BLaER1 treated with 17β-estradiol and CSF1 and Interleukin-3, amounts not matched to agents 10 nM and 100 nM (cell line): ENCODE measurements around the gene CIART.
A peak's percentile ranks its signal among the peaks of the same experiment; 100 is the strongest.
"Not testable (repeated sequence)": the region's sequence is repeated elsewhere in the genome, so short reads cannot be mapped to it uniquely, and the experiment has no call there.

Experiments used
- H3K27ac ChIP-seq, 11 experiments: shearing (Covaris generic); formaldehyde crosslinking; 2 replicates each; pipeline ENCODE4 v1.8.1; 2022
- H3K27me3 ChIP-seq, 11 experiments: shearing (Covaris generic); formaldehyde crosslinking; 2 replicates each; pipeline ENCODE4 v1.8.1; 2022
- H3K36me3 ChIP-seq, 11 experiments: shearing (Covaris generic); formaldehyde crosslinking; 2 replicates each; pipeline ENCODE4 v1.8.1; 2022
- H3K4me1 ChIP-seq, 10 experiments: shearing (Covaris generic); formaldehyde crosslinking; 2 replicates each; pipeline ENCODE4 v1.8.1; 2022
- H3K4me2 ChIP-seq, 11 experiments: shearing (Covaris generic); formaldehyde crosslinking; 2 replicates each; pipeline ENCODE4 v1.8.1; 2022
- H3K4me3 ChIP-seq, 10 experiments: shearing (Covaris generic); formaldehyde crosslinking; 2 replicates each; pipeline ENCODE4 v1.8.1; 2022
- H3K9ac ChIP-seq, 11 experiments: shearing (Covaris generic); formaldehyde crosslinking; 2 replicates each; pipeline ENCODE4 v1.8.1; 2022
- H3K9me3 ChIP-seq, 11 experiments: shearing (Covaris generic); formaldehyde crosslinking; replicated peaks in 1 of 11; 2 replicates each; pipeline ENCODE4 v1.8.1; 2022
- H4K20me1 ChIP-seq, 11 experiments: shearing (Covaris generic); formaldehyde crosslinking; 2 replicates each; pipeline ENCODE4 v1.8.1; 2022
- Cebpa-rat ChIP-seq, 11 experiments: shearing (Covaris generic); IDR thresholded peaks; 2 replicates each; pipeline ENCODE4 v1.8.1; 2022

CIART gene

DNA sequence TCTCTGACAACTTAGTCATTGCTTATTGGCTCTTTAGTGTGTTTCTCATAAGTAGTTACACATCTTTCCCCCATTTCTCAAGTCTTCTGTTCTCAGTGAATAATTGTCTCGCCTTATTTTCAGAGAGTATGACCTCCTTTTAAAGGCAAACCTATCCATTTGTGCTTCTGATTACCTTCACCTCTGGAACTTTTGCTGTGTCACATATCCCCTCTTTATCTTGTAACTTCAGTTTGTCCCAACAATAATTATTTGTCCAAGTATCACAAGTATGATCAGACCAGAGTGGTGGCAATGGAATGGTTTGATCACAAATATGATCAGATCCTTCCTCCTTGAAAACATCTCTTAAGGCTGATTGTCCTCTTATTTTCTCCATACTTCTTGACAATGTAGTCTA lies 6.0 kb downstream of the CIART start:
- Histone ChIP-seq H3K27ac (no peak overlapping the region), H3K4me2 (no peak overlapping the region), H3K9me3 (no peaks in the 10 kb centered on the region), H3K9ac (no peak overlapping the region), H3K36me3 (no peaks in the 10 kb centered on the region), H3K4me1 (peaks cover 5 to 10% (median 8%) of the 10 kb centered on the region in 10 experiments), H3K4me3 (no peak overlapping the region), H4K20me1 (no peaks in the 10 kb centered on the region), H3K27me3 (no peaks in the 10 kb centered on the region)
- TF ChIP-seq Cebpa-rat (IDR thresholded peaks at IDR 0.05): no peak

DNA sequence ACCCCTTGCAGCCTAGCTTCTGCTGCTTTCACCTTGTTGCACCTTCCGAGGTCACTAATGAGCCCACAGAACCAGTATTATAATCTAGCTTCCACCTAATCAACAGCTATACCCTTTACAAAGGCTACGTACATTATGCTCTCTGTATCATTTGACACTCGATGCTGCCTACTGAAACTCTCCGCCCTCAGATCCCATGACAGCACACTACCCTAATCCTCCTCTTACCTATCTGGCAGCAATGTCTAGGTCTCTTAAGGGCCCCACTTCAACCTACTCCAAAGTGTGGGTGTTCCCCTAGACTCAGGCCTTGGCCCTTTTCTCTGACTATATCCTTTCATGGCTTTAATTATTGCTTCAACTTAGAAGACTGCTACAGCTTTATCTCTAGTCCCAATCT lies 6.5 kb downstream of the CIART start:
- Histone ChIP-seq H3K9me3 (no peaks in the 10 kb centered on the region), H3K9ac (no peak overlapping the region), H3K27ac (no peak overlapping the region), H3K36me3 (no peaks in the 10 kb centered on the region), H3K27me3 (no peaks in the 10 kb centered on the region), H3K4me2 (no peak overlapping the region), H3K4me1 (peaks cover 5 to 12% (median 9%) of the 10 kb centered on the region in 10 experiments), H3K4me3 (no peak overlapping the region), H4K20me1 (no peaks in the 10 kb centered on the region)
- TF ChIP-seq Cebpa-rat (IDR thresholded peaks at IDR 0.05): no peak

DNA sequence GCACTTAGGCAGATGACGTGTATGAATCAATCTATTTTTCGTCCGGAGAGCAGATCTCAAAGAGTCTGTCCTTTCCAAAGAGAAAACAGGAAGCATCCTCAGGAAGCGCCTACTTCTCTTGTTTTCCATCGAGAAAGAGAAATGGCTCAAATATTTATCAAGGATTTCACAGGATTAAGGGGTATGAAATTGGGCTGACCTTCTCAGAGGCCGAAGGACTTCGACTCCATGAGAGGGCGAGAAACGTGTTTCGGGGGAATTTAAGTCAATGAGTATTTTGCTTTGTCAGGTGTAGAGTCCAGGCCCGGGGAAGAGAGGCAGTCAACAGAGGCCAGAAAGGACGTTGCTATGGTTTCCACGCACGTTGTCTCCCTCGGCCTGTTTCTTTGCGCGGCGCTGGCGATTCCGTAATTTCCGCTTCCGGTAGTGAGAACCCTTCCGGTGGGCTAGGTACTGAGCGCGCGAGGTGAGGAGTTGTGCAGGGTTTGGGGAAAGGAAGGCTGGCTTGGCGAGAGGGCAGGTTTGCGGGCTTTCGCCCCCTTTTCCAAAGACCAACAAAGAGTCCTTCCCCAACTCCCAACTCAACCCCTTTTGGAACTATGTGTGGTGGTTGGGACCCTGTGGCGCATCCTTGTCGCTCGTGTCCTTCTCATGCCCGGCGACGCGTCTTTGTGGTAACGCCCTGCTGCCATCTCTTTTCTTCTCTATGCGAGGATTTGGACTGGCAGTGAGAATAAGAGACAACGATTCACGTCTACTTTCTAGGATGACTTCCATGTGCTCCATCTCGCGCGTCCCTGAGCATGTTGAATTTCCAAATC lies 11.3 kb downstream of the CIART start, which contains the start of gene MRPS21:
Gene MRPS21 (plus strand): TSS at position 429 of the 821 bp plus-strand sequence. CDS start 506 bp downstream, outside the sequence.
- Histone ChIP-seq H3K4me1 (peaks cover 26 to 35% (median 31%) of the 10 kb centered on the region in 10 experiments), H3K9ac (peak within 1 kb of the TSS; percentile 73 to 86 (median 80)), H3K27me3 (no peaks in the 10 kb centered on the region), H3K4me2 (peak within 1 kb of the TSS; percentile 80 to 94 (median 90)), H3K36me3 (peaks cover 12 to 40% (median 32%) of the 10 kb centered on the region in 11 experiments), H3K9me3 (no peaks in the 10 kb centered on the region), H3K4me3 (peak within 1 kb of the TSS; percentile 68 to 83 (median 72)), H4K20me1 (peaks cover 0 to 9% (median 0%) of the 10 kb centered on the region in 11 experiments; a peak in 2 of 22 replicates), H3K27ac (peak within 1 kb of the TSS; percentile 75 to 95 (median 82))
- TF ChIP-seq Cebpa-rat (IDR thresholded peaks at IDR 0.05): no peak; a peak in 2 of 22 replicates

DNA sequence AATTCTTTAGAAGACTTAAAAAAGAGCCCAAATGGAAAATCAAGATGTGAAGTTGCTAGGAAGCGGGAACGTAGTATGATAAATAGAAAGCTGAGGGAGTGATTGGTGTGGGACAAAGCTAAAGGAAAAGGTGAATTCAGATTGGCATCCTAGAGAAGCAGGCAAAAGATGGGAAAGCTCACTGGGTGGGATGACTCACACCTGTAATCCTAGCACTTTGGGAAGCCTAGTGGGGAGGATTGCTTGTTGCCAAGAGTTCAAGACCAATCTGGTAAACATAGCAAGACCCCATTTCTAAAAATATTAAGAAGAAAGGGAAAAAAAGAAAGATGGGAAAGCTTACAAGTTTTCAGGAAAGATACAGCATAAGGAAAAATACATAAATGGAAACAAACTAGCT lies 13.1 kb downstream of the CIART start:
- TF ChIP-seq Cebpa-rat (IDR thresholded peaks at IDR 0.05): no peak
- peaks cover 0 to 9% (median 0%) of the 10 kb centered on the region in 11 experiments; a peak in 2 of 22 replicates for H4K20me1 ChIP-seq
- 0 out of 22 replicates have a peak overlapping the region, but pooled peaks of 2 of the 11 experiments have one; percentile 17 to 38 for H3K9ac ChIP-seq
- H3K27me3 ChIP-seq: no peaks in the 10 kb centered on the region
- peaks cover 26 to 35% (median 31%) of the 10 kb centered on the region in 10 experiments for H3K4me1 ChIP-seq
- H3K4me3 ChIP-seq: no peak overlapping the region
- peak overlapping the region; percentile 13 to 94 (median 86); a peak in 13 of 22 replicates for H3K4me2 ChIP-seq
- H3K9me3 ChIP-seq: no peaks in the 10 kb centered on the region
- H3K27ac ChIP-seq: no peak overlapping the region
- H3K36me3 ChIP-seq: peaks cover 30 to 58% (median 50%) of the 10 kb centered on the region in 11 experiments

DNA sequence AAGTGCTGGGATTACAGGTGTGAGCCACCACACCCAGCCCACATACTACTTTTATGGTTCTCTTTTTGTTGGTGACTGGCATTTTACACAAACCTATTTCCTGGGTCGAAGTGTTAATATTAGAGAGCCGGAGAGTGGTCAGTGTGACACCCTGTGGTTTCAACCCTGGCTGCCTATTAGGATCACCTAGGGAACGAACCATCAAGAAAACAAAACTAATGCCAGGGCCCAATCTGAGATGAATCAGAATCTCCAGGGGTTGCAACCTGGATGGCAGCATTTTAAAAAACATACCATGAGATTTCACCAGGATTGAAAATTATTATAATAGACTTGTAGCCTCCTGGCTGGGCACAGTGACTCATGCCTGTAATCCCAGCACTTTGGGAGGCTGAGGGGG lies 17.4 kb downstream of the CIART start:
- peaks cover 0 to 9% (median 0%) of the 10 kb centered on the region in 11 experiments; a peak in 3 of 22 replicates for H4K20me1 ChIP-seq
- H3K4me2 ChIP-seq: no peak overlapping the region
- H3K4me1 ChIP-seq: peaks cover 9 to 21% (median 15%) of the 10 kb centered on the region in 10 experiments; a peak in 19 of 20 replicates
- H3K9ac ChIP-seq: no peak overlapping the region
- H3K9me3 ChIP-seq: no peaks in the 10 kb centered on the region
- H3K36me3 ChIP-seq: peaks cover 70 to 100% (median 88%) of the 10 kb centered on the region in 11 experiments
- H3K27me3 ChIP-seq: no peaks in the 10 kb centered on the region
- no peak overlapping the region for H3K4me3 ChIP-seq
- no peak for TF ChIP-seq Cebpa-rat (IDR thresholded peaks at IDR 0.05)
- no peak overlapping the region for H3K27ac ChIP-seq

DNA sequence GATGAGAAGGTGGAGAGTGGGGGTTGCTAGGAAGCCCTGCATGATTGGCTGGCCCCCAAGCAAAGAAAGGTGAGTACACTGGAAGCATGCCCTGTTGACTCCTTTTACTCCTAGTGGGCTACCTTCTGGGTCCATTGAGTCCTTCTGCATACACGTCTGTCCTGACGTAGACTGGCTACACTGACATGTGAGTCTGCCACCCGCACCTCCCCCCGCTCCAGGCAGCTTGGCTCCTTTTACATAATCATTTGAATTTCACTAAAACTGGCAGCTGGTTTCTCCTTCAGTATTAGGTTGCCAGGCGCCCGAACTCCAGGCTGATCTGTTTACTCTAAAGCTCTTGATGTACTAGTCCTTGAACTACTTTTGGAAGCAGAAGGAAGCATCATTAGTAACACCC lies 20.0 kb downstream of the CIART start:
- H3K9me3 ChIP-seq: no peaks in the 10 kb centered on the region
- peaks cover 78 to 100% (median 92%) of the 10 kb centered on the region in 11 experiments for H3K36me3 ChIP-seq
- TF ChIP-seq Cebpa-rat (IDR thresholded peaks at IDR 0.05): no peak
- peaks cover 0 to 12% (median 0%) of the 10 kb centered on the region in 11 experiments; a peak in 3 of 22 replicates for H4K20me1 ChIP-seq
- H3K4me2 ChIP-seq: no peak overlapping the region
- H3K27me3 ChIP-seq: no peaks in the 10 kb centered on the region
- no peak overlapping the region for H3K4me3 ChIP-seq
- no peak overlapping the region for H3K9ac ChIP-seq
- no peak overlapping the region for H3K27ac ChIP-seq
- H3K4me1 ChIP-seq: no peaks in the 10 kb centered on the region; a peak in 2 of 20 replicates

DNA sequence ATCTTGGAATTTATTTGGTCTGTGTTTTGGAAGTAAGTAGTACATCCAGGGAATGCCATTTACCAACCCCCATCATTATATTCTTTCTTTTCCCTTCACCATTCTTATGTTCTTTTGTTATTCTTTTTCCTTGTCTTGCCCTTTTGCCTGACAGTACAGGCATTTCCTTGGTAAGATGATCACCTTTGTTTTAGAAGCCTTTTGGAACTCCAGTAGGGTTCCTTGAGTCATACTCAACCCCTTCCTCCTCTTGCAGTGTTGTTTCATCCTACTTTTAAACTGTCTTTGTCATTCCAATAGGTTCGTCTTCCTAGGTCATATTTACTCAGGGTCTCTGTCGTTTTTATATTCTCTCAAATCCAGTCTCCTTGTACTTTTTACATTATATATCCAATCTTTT lies 20.5 kb downstream of the CIART start:
- Histone ChIP-seq H4K20me1 (peaks cover 0 to 7% (median 0%) of the 10 kb centered on the region in 11 experiments; a peak in 3 of 22 replicates), H3K4me1 (no peaks in the 10 kb centered on the region; a peak in 2 of 20 replicates), H3K27me3 (no peaks in the 10 kb centered on the region), H3K36me3 (peaks cover 78 to 100% (median 92%) of the 10 kb centered on the region in 11 experiments), H3K4me2 (no peak overlapping the region), H3K9me3 (no peaks in the 10 kb centered on the region), H3K4me3 (no peak overlapping the region), H3K27ac (no peak overlapping the region), H3K9ac (no peak overlapping the region)
- TF ChIP-seq Cebpa-rat (IDR thresholded peaks at IDR 0.05): no peak

DNA sequence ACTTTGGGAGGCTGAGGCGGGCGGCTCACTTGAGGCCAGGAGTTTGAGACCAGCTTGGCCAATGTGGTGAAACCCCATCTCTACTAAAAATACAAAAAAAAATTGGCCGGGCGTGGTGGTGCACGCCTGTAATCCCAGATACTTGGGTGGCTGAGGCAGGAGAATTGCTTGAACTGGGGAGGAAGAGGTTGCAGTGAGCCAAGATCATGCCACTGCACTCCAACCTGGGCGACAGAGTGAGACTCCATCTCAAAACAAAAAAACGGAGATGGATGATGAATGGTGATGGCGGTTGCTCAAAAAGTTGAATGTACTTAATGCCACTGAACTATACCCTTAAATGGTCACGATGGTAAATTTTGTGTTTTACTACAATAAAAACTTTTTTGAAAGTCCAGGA lies 26.2 kb downstream of the CIART start:
- not testable (repeated sequence) for H3K4me3 ChIP-seq, H3K9ac ChIP-seq

DNA sequence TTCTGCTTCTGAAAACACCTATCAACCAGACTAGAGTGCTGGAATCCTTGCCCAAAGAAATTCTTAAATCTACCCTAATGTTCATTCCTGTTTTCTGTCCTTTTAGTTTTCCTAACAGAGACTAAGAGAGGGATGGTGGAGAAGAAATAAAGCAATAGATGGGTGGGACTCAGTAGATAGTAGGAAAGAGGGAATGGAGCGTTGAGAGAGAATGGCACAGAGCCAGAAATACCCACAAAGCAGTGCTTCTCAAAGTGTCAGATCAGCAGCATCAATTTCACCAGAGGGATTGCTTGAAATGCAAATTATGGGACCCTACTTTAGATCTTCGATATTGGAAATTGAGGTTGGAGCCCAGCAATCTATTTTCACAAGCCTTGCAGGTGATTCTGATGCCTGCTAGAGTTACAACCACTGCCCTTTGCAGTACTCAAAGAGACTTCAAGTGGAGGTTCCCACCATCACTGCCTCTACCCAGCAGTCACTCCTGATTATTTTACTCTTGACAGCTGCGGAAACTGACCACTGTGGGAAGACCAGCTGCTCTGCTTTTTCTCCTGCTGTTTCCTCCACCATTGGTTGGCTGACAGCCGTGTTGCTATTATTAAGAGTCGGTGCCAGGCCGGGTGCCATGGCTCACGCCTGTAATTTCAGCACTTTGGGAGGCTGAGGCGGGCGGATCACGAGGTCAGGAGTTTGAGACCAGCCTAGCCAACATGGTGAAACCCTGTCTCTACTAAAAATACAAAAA lies 27.6 kb downstream of the CIART start:
- H3K36me3 ChIP-seq: peaks cover 37 to 59% (median 50%) of the 10 kb centered on the region in 11 experiments
- no peak overlapping the region for H3K4me2 ChIP-seq
- H4K20me1 ChIP-seq: peaks cover 0 to 7% (median 0%) of the 10 kb centered on the region in 11 experiments; a peak in 2 of 22 replicates
- H3K27ac ChIP-seq: no peak overlapping the region
- no peaks in the 10 kb centered on the region for H3K4me1 ChIP-seq
- H3K4me3 ChIP-seq: no peak overlapping the region
- no peak for TF ChIP-seq Cebpa-rat (IDR thresholded peaks at IDR 0.05)
- no peaks in the 10 kb centered on the region for H3K9me3 ChIP-seq
- no peak overlapping the region for H3K9ac ChIP-seq
- H3K27me3 ChIP-seq: no peaks in the 10 kb centered on the region

More for the DNA sequence above, 26.2 kb downstream of the CIART start:
- H3K36me3 ChIP-seq: peaks cover 43 to 73% (median 63%) of the 10 kb centered on the region in 11 experiments
- H4K20me1 ChIP-seq, H3K9me3 ChIP-seq, H3K4me1 ChIP-seq, H3K27me3 ChIP-seq, H3K4me2 ChIP-seq, H3K27ac ChIP-seq: not testable (repeated sequence)
